Measurements from ENCODE around the gene GRIK3.

GRIK3 gene

DNA sequence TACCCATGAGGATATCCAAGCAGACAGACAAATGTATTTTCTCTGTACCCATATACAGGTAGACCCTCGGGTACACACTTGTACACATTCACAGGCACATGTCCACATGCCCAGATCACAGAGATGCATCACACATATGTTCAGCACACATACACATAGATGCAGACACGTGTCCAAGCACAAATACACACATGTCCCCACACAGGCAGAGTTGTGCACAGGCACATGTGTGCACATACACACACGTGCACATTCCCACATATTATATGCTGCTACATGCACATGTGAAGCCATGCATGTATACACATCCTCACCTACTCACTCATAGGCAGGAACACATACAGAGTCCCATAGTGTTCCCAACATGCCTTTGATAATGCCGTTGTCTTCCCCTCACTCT, 219.5 kb downstream of the GRIK3 start:
- no peak for DNase-seq

DNA sequence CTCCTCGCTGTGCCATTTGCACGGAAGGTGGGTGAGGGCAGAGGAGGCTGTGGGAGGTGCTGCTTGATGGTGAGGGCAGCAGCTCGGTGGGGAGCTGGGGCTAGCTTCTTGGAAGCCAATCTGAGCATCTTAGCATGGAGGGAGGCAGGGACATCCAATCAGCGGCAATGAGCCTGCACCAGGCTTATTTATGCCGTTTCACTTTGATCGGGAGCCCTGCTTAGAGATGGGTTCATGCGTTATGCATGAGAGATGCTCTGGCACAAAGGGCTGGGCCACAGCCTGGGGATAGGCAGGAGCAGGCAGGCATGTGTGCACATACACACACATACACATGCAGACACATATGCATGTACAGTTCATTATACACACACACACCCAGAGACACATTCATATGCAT, 220.2 kb downstream of the GRIK3 start:
- no peak for DNase-seq

DNA sequence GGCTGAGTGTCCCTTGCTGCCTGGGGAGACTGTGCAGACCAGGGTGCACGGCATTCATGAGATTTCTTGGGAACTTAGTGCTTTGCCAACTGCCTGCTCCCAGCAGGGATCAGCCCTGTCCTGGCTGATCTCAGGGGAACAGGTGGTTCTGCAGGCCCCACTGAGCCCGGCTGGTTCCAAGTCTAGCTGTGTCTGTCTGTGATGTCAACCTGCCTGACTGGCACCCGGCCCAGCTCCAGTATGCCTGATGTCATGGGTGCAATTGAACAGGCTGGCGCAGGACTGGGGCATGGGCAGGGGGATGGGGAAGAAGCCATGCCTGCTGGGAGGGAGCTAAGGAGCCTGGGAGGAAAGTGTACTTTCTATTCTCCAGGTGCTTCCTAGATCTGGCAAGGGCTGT, 227.1 kb downstream of the GRIK3 start:
- peak; percentile 91 for DNase-seq

DNA sequence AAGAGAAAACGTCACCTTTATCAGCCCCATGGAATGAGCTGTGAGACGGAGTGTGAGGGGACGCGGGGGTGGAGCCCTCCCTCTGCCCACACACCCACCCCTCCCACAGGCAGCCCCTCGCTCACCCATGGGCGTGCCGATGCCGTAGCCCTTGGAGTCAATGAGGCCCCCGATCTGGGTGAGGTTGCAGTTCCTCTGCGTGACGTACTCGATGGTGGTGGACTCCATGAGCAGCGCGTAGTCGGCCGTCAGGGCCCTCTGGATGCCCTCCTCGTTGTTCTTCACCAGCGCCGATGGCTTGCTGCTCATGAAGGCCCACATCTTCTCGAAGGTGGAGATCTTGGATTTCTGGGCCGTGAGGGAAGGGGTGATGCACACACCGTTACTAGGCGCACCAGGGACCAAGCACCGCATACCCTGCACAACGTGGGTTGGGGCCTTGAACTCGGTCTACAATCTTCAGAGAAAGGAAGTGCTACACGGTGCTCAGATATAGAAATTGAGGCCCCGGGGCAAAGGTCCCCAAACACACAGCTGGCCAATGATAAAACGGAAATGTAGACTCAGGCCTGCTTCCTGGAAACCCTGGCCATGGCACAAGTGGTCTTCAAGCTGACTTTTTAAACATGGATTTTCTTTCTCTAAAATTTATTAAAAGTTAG, 228.2 kb downstream of the GRIK3 start:
- no peak for DNase-seq

DNA sequence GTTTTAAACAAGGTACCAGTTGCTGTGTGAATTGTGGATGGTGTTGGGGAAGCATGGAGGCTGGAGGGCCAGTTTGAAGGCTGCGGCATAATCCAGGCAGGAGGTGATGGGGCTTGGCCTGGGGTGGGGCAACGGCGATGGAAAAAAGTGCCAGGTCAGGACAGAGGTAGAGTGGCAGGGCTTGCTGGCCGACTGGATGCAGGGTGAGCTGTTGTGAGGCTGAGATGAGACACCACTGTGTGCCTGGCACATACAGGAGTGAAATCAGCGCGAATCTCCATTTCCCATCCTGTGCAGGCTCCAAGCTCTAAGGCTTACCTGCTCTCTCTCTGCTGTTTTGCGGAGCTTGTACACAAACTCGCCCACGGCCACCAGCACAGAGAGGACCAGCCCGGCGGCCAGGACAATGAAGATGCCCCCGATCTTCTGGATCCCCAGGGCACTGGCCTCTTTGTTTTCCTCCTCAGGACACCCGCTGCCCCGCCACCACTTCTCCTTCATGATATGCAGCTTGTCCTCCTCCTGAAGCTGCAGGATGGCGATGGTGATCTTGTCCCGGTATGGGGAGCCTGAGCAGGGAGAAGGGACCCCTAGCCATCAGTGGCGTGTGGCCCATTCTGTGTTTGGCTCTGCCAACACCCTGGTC, 229.5 kb downstream of the GRIK3 start:
- no peak for DNase-seq

DNA sequence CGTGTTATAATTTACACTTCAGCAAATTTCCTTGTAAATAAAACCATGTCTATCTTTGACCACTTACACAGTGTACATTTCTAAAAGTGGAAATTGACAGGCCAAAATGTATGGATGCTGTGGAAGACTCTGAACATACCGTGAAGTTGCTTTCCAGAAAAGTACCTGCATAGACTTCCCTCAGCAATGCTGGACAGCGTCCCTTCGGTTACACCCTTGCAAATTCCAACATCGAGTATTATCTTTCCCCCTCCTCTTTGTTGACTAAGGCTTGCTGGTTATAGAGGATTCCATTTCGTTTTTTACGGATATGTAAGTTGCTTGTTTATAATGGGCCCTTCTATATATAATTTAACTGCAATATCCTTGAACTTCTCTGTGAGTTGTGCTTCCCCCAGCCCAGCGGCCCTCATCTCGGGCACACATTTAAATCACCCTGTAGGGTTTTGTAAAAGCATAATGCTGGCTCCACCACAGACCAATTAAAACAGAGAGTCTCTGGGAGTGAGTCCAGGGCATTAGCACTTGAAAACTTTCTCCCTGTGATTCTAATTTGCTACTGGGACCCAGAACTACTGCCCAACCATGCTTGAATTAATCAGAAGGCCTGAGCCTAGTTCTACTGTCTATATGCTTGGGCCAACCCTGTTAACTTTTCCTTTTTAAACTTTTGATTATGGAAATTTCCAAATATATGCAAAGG, 230.3 kb downstream of the GRIK3 start:
- DNase-seq = no peak

DNA sequence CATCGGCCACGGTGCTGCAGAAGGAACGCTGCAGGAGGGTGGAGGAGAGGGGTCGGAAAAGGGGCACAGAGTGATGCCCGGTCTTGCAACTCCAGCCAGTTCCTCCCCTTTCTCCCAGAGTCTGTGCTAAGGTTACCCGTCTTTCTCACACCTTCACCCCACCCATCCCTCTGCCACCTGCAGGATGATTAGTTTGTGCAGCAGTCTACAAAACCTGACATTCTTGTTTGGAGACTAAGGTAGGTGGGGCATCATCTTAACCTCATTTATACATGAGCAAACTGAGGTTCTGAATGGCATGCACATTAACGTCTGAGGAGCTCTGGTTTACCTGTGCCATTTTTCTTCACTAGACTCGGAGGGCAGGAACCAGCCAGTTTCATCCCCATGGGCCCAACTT, 232.3 kb downstream of the GRIK3 start:
- no peak for DNase-seq

DNA sequence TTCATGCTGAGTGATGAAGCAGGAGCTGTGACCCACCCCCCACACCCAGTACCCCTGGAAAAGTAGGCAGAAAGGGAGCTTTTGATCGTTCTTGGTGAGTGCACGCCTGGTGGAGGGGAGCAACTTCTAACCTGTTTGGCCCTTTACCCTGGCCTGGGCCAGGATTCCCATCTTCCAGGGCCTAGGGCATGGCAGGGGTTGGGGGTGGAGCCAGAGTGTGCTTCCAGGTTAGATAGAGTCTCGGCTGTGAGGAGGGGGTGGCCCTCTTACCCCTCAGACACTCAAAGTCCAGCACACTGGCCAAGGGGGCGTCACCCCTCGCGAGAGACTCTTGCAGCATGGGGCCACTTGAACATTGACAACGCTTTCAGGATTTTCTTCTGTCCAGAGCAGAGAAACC, 236.6 kb downstream of the GRIK3 start:
- no peak for DNase-seq

DNA sequence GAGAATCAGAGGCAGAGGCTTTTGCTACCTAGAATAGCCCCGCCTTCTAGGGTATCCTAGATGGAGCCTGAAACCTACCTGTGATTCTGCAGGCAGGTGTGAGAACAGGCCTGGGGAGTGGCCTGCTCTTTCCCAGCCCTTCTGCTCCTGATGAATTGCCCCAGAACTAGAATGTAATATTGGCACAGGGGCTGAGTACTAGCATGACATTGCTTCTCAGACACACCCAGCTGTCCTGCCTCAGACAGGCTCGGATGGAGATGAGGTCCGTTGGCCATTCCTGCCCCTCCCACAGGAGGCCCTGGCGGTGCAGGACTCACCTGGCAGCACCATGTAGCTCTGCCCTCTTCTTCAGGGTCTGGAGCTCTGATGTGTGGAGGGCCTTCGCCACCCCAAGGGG, 237.6 kb downstream of the GRIK3 start:
- no peak for DNase-seq

DNA sequence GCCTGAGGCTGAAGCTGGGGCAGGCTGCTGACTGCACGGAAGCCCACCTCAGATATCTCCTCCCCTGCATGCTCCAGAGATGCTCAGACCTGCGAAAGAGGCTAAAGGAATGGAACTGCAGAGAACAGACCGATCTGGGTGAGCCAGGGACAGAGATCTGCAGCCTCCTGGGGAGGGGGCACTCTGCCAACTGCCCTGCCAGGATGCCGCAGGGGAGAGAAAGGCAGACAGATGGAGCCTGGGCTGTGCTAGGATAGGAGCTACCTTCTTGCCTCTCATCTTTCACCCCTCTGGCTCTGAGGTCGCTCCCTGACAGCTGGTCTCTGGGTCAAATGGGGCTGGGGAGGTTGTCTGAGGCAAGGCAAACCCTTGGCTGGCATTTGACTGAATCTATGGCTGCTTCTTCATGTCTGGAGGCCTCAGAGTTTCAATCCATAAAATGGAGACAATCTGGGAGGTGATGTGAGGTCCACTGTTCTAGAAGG, 238.2 kb downstream of the GRIK3 start:
- peak; percentile 86 for DNase-seq

DNA sequence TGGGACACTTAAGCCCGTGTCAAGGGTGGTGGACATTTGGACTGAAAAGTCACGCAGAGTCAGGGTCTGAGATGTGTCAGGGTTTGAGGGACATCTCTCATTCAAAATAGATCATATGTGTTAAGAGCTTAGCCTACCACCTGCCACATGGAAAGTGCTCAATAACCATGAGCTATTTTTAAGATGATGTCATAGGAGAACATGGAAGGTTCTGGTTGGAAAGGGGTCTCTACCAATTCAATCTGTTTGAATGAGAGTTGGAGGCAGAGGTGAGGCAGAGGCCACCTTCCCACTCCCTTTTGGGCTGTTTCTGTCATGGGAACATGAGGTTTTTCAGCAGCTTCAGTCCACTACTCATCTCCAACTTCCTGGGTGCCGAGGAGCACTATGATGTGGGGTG, 239.9 kb downstream of the GRIK3 start:
- DNase-seq = no peak

DNA sequence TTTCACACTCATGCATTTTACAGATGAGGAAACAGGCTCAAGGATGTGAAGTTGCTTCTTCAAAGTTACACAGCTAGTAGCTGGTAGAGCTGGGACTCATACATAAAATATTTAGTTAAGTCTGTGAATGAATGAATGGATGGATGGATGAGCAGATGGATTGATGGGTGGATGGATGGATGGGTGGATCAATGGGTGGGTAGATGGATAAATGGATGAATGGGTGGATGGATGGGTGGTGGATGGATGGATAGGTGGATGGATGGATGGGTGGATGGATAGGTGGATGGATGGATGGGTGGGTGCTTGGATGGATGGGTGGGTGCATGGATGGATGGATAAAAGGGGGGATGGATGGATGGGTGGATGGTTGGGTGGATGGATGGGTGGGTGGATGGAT, 240.9 kb downstream of the GRIK3 start:
- no peak for DNase-seq

DNA sequence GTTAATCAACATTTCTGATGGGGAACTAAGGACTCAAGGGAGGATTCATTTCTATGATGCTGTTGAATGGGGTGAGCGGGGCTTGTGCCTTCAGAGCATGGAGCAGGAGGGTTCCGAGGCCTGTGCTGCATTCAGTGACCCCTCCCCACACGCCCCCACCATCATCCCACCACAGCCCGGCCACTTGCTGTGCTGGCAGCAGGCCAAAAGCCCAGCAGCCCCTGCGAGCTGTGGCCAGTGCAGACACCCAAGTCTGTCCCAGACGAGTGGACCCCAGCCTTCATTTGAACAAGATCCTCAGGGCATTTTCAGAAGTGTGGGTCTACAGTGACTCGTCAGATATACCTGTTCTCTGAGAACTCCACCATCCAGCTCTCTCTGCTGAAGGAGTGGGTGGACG, 242.0 kb downstream of the GRIK3 start:
- DNase-seq = no peak

DNA sequence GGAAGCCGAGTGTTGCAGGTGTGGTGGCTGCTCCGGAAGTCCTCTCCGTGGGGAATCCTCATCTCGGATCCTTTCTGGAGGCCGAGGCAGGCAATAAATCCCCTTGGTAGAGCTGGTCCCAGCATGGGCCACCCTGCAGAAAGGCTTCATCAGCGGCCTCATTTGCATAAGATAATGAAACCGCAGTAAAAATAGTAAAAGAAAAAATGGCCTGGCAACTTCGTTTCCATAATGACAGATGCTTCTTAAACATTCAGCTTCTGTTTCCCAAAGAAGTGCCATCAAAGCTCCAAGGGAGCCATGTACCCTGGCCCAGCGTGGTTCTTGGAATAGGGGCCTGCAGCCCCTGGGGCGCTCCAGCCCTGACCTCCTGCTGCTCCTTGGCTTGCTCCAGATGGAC, 244.1 kb downstream of the GRIK3 start:
- no peak for DNase-seq

DNA sequence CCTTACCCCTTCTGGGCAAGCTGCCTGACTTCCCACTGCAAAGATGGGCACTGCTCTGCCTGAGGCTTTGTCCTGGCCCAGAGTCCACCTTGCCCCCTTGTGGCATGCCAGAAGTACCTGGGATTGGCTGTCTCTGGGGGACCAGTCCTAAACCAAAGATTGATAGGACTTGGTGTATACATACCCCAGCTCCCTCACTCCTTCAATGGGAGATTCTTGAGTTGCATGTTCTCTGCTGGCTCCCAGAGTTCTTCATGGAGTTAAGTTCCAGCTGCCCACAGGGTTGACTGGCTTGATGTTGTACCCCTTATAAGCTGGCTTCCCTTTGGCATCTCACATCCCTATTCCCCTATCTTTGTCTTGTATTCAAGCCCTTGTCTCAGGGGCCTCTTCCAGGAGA, 244.8 kb downstream of the GRIK3 start:
- DNase-seq = no peak

DNA sequence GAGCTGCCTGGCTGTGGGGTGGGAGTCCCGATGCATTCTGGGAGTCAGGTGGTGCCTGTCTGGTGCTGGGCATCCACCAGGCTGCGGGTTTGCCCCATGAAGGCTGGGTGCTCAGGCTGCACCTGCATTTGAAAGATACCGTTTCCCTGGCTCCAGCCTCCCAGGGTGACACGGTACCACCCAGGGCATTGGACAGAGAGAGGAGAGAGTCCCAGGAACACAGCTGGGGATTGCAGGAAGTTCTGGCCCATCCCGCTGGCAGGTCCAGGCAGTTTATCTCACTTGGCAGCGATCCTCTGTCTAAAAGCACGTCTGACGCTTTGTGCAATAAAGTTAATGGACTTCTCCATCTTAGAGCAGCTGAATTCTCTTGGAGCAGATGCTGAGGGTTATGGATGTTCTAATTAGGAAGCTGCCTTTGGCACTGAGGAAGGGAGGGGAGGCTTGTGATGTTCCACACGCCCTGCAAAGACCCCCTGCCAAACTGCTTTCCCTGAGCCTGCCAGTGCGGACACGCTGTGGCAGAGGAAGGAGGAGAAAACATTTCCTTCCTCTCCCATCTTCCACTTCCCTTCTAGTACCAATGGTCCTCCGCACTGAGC, 246.9 kb downstream of the GRIK3 start:
- DNase-seq = no peak

DNA sequence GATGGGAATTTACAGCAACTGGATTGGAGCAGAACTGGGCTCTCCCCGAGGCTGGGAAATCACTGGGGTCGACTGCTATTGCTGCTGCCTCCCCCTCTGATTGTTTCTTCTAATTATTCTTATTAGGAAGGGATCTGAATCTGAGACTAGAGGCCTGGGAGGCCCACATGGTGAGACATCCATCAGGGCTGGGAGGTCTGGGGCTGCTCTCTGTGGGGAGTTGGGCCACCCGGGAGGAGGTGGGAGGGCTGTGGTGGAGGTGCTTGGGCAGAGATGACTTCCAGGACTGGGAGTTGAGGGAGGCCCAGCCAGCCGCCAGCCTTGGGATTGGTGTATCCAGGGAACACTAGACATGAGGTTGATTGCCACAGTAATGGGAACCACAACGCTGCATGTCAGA, 247.9 kb downstream of the GRIK3 start:
- DNase-seq = no peak

DNA sequence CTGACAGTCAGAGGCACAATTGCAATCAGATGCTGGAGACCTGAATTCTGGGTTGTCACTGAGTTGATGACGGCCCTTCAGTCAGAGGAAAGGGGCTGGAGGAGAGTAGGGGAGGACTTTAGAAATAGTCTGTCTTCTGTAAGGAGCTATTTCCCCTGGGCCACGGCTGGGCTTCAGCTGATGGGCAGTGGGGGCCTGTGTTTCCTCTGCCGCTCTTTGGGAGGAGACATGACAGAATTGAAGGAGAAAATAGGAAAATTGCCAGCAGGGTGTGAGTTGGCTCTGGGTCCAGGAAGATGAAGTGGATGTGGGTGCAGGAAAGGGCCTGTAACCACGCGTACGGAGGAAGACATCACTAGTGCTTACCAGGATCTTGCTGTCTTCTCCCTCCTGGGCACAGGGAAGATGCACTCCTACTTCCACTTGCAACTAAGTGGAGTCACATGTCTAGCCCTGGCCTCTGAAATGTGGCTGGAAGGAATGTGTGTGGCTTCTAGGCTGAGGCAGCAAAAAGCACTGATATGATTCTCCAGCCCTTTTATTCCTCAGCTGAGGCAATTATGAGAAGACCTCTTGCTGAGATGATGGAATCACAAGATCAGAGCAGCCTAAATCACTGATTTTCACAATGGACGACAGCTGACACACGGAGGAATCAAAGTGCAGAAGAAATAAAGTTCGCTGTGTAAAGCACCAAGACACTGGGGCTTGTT, 250.0 kb downstream of the GRIK3 start:
- no peak for DNase-seq

DNA sequence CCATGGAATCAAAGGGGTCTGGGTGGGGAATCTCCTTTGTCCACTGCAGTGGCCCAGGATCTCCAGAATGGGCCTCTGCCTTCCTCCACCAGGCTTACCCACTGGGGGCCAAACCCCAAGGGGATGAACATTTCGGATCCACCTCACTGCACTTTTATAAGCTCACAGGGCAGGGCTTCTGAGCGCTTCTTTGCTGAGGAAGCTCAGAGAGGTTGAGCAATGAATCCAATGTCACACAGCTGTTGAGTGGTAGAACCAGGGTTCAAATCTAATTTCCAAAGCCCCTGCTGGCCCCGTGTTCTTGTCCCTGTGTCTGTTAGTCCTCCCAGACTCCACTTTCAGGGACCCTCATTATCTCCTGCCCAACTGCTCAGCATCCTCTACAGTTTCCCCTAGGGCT, 250.8 kb downstream of the GRIK3 start:
- no peak for DNase-seq

DNA sequence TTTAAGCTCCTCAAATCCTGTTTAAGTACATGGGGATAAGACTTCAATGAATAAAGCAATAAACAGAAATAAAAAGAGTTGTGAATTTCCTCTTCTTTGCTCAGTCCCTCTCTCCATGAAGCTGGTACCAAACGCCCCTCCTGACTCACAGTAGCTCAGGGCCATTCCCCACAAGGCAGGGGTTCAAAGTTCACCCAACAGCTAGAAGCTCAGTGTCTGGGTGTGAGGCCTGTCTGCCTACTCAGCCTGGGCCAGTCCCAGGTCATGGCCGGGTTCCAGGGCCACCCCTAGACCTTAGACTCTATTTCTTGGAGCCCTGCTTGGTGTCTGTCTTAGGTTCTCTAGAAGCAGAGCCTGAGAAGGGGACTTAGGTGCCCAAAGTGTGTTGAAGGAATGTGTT, 251.5 kb downstream of the GRIK3 start:
- no peak for DNase-seq

DNA sequence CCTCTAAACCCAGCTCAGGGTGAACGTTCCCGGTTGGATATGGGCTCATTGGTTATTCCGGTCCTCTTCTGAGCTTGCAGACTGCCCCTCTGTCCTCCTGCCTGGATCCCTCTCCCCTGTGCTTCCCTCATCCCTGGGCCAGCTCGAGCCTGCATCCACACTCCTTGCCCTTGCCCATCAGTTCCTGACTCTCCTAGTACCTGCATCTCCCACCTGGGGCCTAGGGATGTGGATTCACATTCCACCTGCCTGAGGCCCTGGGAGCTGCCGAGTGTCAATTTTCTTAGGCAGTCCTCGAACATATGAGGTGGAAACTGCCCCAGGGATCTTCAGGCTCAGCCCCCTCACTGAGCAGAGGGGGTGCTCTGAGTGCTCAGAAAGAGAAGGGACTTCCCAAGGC, 252.2 kb downstream of the GRIK3 start:
- DNase-seq = no peak

DNA sequence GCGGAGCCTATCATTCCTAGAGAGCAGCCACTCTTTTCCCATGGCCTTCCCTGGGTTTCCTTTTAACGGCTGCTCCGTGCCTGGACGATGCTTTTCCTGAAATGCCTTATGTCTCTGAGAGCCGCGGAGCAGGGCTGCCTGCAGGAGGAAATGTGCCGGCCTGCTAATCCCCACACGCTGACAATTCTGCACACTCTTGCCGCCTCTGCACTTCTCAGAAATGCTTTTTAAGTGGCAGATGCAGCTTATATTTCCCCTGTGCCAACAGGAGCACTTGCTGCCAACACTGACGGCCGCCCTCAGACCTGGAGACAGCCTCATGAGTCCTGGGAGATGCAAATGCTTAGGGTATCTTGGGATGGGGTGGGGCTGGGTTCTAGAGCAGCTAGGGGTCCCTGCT, 253.2 kb downstream of the GRIK3 start:
- no peak for DNase-seq

DNA sequence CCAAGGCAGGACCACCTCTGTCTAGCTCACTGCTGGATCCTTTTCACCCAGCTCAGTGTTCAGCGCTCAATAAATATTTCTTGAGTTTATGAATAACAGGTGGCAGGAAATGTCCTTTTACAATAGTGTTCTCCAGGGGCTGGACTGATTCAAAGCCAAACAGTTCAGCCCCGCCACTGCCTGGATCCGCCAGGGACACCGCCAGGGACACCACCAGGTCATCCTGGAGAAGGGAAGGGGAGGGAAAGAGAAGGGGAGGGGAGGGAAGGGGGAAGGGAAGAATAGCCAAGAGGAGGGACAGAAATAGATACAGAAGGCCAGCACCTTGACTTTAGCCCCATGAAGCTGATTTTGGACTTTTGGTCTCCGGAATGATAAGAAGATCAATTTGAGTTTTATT, 255.6 kb downstream of the GRIK3 start:
- no peak for DNase-seq

Measured in NCI-H2171 (cell line).